HCT116 (cell line): ENCODE measurements around the gene PXK. TPM values are rescaled to one million over a fixed set of nuclear protein-coding genes. Genes with fewer than 3 reads are reported as not detected.

Source experiments
- ATAC-seq: fragments of 200-7000 bp; cut with Tn5 transposase; 2 replicates; pipeline ENCODE4 v1.9.1; 2020; ENCODE audit warnings: mild to moderate bottlenecking, moderate library complexity
- BruUV-seq: library from RNA; stranded (reverse); fragments of 400-500 nt; replicated peaks from 2 replicates; lab custom pipeline; 2021; lab: Mats Ljungman, UMichigan
- CTCF ChIA-PET: fragments of 300-600 bp; sonication (Branson Sonifier 250); formaldehyde crosslinking; loops from one replicate; lab custom pipeline; 2021; ENCODE audit warnings: antibody characterized with exemption; lab: Charles Lee
- POLR2A ChIA-PET: fragments of 300-600, 350-600 bp; sonication (Branson Sonifier 250); formaldehyde crosslinking; loops from one replicate; lab custom pipeline; 2021; ENCODE audit warnings: antibody characterized with exemption; lab: Charles Lee
- RAD21 ChIA-PET, 2 experiments: fragments of 300-600 bp; sonication (Branson Sonifier 250); formaldehyde crosslinking; loops; one replicate each; lab custom pipeline; 2023; ENCODE audit warnings: low total read pairs in 2 of 2; ENCODE audit not compliant: uncharacterized antibody in 2 of 2, unreplicated experiment in 2 of 2, low non-redundant PET in 1 of 2; lab: Charles Lee
- DNase-seq: peaks from one replicate; pipeline ENCODE4 v3.0.0-alpha.2; 2010; ENCODE audit warnings: low read depth, low spot score
- H2AFZ ChIP-seq: fragments of 200-600 bp; shearing (Covaris generic), sonication (generic); 2 replicates; pipeline ENCODE4 v1.6.1; 2017; ENCODE audit warnings: low read depth, mixed run types, mixed read lengths, antibody characterized with exemption, low read length; ENCODE audit not compliant: poor library complexity, severe bottlenecking
- H3K27ac ChIP-seq: 2 replicates; pipeline ENCODE4 v1.5.1; 2012; ENCODE audit warnings: low read depth, low read length
- H3K27me3 ChIP-seq: fragments of 200-600 bp; sonication (generic); 2 replicates; pipeline ENCODE4 v1.6.1; 2016; ENCODE audit warnings: mixed run types, low read length, mixed read lengths; ENCODE audit not compliant: insufficient read depth
- H3K36me3 ChIP-seq, 2 experiments: fragments of 200-500 bp in 1 of 2; fragments of 200-600 bp in 1 of 2; sonication (Bioruptor generic) in 1 of 2; sonication (generic) in 1 of 2; 2 replicates each; pipeline versions ENCODE4 v1.5.1 to v1.6.1; 2014 to 2016; ENCODE audit warnings: low read length in 2 of 2, inconsistent platforms in 1 of 2, mixed read lengths in 1 of 2, mixed run types in 1 of 2; ENCODE audit not compliant: insufficient read depth in 2 of 2, control insufficient read depth in 1 of 2
- H3K4me1 ChIP-seq, 2 experiments: fragments of 200-600 bp in 1 of 2; sonication (generic) in 1 of 2; 2 replicates each; pipeline versions ENCODE4 v1.5.1 to v1.6.1; 2012 to 2017; ENCODE audit warnings: low read length in 2 of 2, inconsistent platforms in 1 of 2, mild to moderate bottlenecking in 1 of 2, mixed read lengths in 1 of 2, mixed run types in 1 of 2, moderate library complexity in 1 of 2; ENCODE audit not compliant: insufficient read depth in 2 of 2, control insufficient read depth in 1 of 2
- H3K4me2 ChIP-seq: fragments of 200-600 bp; sonication (generic); 2 replicates; pipeline ENCODE4 v1.6.1; 2017; ENCODE audit warnings: mixed run types, low read length, mixed read lengths
- H3K4me3 ChIP-seq, 2 experiments: fragments of 200-600 bp in 1 of 2; sonication (generic) in 1 of 2; replicated peaks in 1 of 2; 2 replicates each; pipeline ENCODE4 v1.5.1; 2011 to 2016; ENCODE audit warnings: low read length in 2 of 2, control low read depth in 1 of 2, low read depth in 1 of 2, mild to moderate bottlenecking in 1 of 2, mixed read lengths in 1 of 2, mixed run types in 1 of 2
- H3K79me2 ChIP-seq: fragments of 200-600 bp; sonication (generic); 2 replicates; pipeline ENCODE4 v1.6.1; 2017; ENCODE audit warnings: mild to moderate bottlenecking, mixed run types, low read length, moderate library complexity, mixed read lengths; ENCODE audit not compliant: insufficient read depth
- H3K9ac ChIP-seq: fragments of 200-600 bp; sonication (generic); 2 replicates; pipeline ENCODE4 v1.6.1; 2016; ENCODE audit warnings: low read length, mixed read lengths
- H3K9me2 ChIP-seq: fragments of 200-600 bp; sonication (generic), shearing (Covaris generic); 2 replicates; pipeline ENCODE4 v1.6.1; 2017; ENCODE audit warnings: mixed run types, mild to moderate bottlenecking, moderate library complexity; ENCODE audit not compliant: insufficient read depth
- H3K9me3 ChIP-seq, 2 experiments: fragments of 200-500 bp in 1 of 2; fragments of 200-600 bp in 1 of 2; sonication (Bioruptor generic) in 1 of 2; sonication (generic) in 1 of 2; 2 replicates each; pipeline ENCODE4 v1.6.1; 2014 to 2017; ENCODE audit warnings: low read length in 2 of 2, mixed read lengths in 2 of 2, inconsistent platforms in 1 of 2, low read depth in 1 of 2, mild to moderate bottlenecking in 1 of 2, mixed run types in 1 of 2, moderate library complexity in 1 of 2; ENCODE audit not compliant: control insufficient read depth in 1 of 2, insufficient read depth in 1 of 2
- H4K20me1 ChIP-seq: fragments of 200-600 bp; sonication (generic), shearing (Covaris generic); 2 replicates; pipeline ENCODE4 v1.6.1; 2017; ENCODE audit warnings: mixed run types, mild to moderate bottlenecking, moderate library complexity; ENCODE audit not compliant: insufficient read depth
- EZH2phosphoT487 ChIP-seq: fragments of 200-600 bp; IDR thresholded peaks from 2 replicates; pipeline ENCODE4 v1.6.1; 2018; ENCODE audit warnings: antibody characterized with exemption, borderline replicate concordance
- FOSL1 ChIP-seq: IDR thresholded peaks from 2 replicates; pipeline ENCODE4 v1.6.1; 2012; ENCODE audit warnings: low read depth
- POLR2AphosphoS5 ChIP-seq: IDR thresholded peaks from 2 replicates; pipeline ENCODE4 v1.6.1; 2011; ENCODE audit warnings: mild to moderate bottlenecking, low read depth, low read length, moderate library complexity
- ZNF274 ChIP-seq: fragments of 200-500 bp; sonication (Bioruptor generic); IDR thresholded peaks from 2 replicates; pipeline ENCODE4 v1.6.1; 2014; ENCODE audit warnings: mild to moderate bottlenecking, low read depth, low read length, inconsistent platforms
- intact Hi-C: fragments of 100-400 bp; cut with micrococcal nuclease; formaldehyde crosslinking; loops from 2 replicates; pipeline ENCODE4 v1.10.0; 2022
- total RNA-seq: library from RNA; stranded (reverse); gene quantifications from one replicate; pipeline ENCODE4 v1.2.1, GENCODE V29; 2021; ENCODE audit not compliant: unreplicated experiment
- TF ChIP-seq, protein P1 (sequence below): IDR thresholded peaks from 2 replicates; pipeline ENCODE4 v1.6.1; 2012; ENCODE audit warnings: low read depth
- TF ChIP-seq, protein P2 (sequence below): IDR thresholded peaks from 2 replicates; pipeline ENCODE4 v1.6.1; 2011; ENCODE audit warnings: mild to moderate bottlenecking, low read length, moderate library complexity; ENCODE audit not compliant: insufficient replicate concordance; ENCODE audit errors: extremely low read depth

The PXK gene
- total RNA-seq, 1 experiment from 2014 or later, result 10.2 TPM

DNA sequence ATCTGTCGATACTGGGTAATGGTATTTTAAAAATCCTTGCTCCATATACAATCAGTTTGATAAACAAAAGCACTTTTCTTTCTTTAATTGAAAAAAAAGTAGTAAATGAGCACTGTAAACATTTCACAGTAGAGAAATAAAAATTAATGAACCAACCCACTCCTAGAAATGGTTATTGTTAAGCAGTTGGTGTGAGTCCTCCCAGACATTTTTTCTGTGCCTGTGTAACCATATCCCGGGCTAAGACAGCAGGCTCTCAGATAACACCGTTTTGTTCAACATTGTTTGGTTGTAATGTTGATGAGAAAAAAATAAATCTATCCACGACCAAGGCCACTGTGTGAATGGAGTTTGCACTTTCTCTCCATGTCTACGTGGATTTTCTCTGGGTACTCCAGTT, 42.6 kb downstream of the PXK start:
- no peaks in the 10 kb centered on the region for H3K4me1 ChIP-seq
- H3K4me3 ChIP-seq, result no peak overlapping the region
- H2AFZ ChIP-seq, result no peak overlapping the region
- no peaks in the 10 kb centered on the region for H3K79me2 ChIP-seq
- ChIA-PET RAD21 (no interaction called here), CTCF (no interaction called here), POLR2A (no interaction called here)
- no peak overlapping the region for H3K4me2 ChIP-seq
- intact Hi-C loops, result no loop called here
- no peak overlapping the region for H3K9ac ChIP-seq
- no peaks in the 10 kb centered on the region for H3K9me2 ChIP-seq
- TF ChIP-seq FOSL1, result no peak
- no peak for TF ChIP-seq EZH2phosphoT487
- no peak for TF ChIP-seq ZNF274
- TF ChIP-seq, protein P1, sequence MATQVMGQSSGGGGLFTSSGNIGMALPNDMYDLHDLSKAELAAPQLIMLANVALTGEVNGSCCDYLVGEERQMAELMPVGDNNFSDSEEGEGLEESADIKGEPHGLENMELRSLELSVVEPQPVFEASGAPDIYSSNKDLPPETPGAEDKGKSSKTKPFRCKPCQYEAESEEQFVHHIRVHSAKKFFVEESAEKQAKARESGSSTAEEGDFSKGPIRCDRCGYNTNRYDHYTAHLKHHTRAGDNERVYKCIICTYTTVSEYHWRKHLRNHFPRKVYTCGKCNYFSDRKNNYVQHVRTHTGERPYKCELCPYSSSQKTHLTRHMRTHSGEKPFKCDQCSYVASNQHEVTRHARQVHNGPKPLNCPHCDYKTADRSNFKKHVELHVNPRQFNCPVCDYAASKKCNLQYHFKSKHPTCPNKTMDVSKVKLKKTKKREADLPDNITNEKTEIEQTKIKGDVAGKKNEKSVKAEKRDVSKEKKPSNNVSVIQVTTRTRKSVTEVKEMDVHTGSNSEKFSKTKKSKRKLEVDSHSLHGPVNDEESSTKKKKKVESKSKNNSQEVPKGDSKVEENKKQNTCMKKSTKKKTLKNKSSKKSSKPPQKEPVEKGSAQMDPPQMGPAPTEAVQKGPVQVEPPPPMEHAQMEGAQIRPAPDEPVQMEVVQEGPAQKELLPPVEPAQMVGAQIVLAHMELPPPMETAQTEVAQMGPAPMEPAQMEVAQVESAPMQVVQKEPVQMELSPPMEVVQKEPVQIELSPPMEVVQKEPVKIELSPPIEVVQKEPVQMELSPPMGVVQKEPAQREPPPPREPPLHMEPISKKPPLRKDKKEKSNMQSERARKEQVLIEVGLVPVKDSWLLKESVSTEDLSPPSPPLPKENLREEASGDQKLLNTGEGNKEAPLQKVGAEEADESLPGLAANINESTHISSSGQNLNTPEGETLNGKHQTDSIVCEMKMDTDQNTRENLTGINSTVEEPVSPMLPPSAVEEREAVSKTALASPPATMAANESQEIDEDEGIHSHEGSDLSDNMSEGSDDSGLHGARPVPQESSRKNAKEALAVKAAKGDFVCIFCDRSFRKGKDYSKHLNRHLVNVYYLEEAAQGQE, result no peak
- TF ChIP-seq POLR2AphosphoS5, result no peak
- no peaks in the 10 kb centered on the region for H3K9me3 ChIP-seq
- no peaks in the 10 kb centered on the region for H3K36me3 ChIP-seq
- DNase-seq, result no peak
- no peaks in the 10 kb centered on the region for H3K27me3 ChIP-seq
- no peak for ATAC-seq
- no TSS peak for BruUV-seq
- H3K27ac ChIP-seq, result no peak overlapping the region
- no peaks in the 10 kb centered on the region for H4K20me1 ChIP-seq

DNA sequence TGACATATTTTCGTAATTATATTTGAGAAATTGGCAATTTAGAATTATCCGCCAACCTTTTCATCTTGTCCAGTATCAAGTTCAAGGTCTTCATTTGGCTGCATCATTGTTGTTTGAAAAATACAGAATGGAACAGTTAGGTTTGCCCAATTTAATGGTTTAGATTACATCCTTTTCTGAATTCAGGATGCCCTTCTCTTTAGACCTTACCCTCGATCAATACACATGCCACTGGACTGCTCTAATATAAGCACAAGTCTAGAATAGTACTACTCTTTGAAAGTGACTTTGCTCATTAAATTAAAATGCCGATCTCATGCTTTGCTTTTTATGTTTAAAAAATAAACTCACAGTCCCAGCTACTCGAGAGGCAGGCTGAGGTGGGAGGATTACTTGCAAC, 44.5 kb downstream of the PXK start:
- no peak overlapping the region for H3K4me2 ChIP-seq
- no peak for DNase-seq
- no peaks in the 10 kb centered on the region for H3K79me2 ChIP-seq
- no peaks in the 10 kb centered on the region for H3K9me3 ChIP-seq
- TF ChIP-seq, protein P2, sequence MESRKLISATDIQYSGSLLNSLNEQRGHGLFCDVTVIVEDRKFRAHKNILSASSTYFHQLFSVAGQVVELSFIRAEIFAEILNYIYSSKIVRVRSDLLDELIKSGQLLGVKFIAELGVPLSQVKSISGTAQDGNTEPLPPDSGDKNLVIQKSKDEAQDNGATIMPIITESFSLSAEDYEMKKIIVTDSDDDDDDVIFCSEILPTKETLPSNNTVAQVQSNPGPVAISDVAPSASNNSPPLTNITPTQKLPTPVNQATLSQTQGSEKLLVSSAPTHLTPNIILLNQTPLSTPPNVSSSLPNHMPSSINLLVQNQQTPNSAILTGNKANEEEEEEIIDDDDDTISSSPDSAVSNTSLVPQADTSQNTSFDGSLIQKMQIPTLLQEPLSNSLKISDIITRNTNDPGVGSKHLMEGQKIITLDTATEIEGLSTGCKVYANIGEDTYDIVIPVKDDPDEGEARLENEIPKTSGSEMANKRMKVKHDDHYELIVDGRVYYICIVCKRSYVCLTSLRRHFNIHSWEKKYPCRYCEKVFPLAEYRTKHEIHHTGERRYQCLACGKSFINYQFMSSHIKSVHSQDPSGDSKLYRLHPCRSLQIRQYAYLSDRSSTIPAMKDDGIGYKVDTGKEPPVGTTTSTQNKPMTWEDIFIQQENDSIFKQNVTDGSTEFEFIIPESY, result no peak
- no peak for TF ChIP-seq ZNF274
- RAD21 ChIA-PET, result no interaction called here
- H3K4me1 ChIP-seq, result no peaks in the 10 kb centered on the region
- no peak overlapping the region for H3K4me3 ChIP-seq
- no peak for ATAC-seq
- no peak overlapping the region for H3K27ac ChIP-seq
- H3K9me2 ChIP-seq, result no peaks in the 10 kb centered on the region
- CTCF ChIA-PET, result no interaction called here
- no peaks in the 10 kb centered on the region for H3K27me3 ChIP-seq
- no peaks in the 10 kb centered on the region for H4K20me1 ChIP-seq
- no peaks in the 10 kb centered on the region for H3K36me3 ChIP-seq
- BruUV-seq, result no TSS peak
- H3K9ac ChIP-seq, result no peak overlapping the region
- H2AFZ ChIP-seq, result no peak overlapping the region
- POLR2A ChIA-PET, result no interaction called here
- intact Hi-C loops, result no loop called here
